Measurements from ENCODE around the gene TNRC18.
A peak's percentile ranks its signal among the peaks of the same experiment; 100 is the strongest.

TNRC18 gene

DNA sequence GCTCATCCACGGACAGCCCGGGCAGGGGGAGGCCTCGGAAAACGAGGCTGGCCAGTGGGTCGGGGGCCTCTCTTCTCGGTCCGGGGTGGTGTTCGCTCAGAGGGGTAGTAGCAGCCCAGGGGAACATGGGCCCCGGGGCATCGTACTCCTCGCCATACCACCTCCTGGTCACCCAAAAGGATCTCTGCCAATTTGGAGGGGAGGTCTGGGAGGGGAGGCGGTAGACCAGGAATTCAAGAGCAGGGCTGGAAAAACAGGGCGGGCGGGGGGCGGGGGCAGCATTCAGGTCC is 73.5 kb downstream of the TNRC18 start:
- Histone ChIP-seq H3K23ac (ENCODE audit: low read length) (no peak overlapping the region), H2BK5ac (ENCODE audit: low read depth, low read length, poor library complexity) (no peak overlapping the region), H4K91ac (ENCODE audit: low read depth, low read length) (no peak overlapping the region), H2AK5ac (ENCODE audit: low read length) (no peak overlapping the region), H3K27me3 (ENCODE audit: insufficient read depth, low read length) (no peaks in the 10 kb centered on the region), H4K12ac (ENCODE audit: low read depth, low read length) (no peak overlapping the region), H3K79me2 (ENCODE audit: control insufficient read depth, insufficient read depth, low read length, poor library complexity) (no peaks in the 10 kb centered on the region), H2AFZ (ENCODE audit: insufficient read depth, low read length, poor library complexity) (no peak overlapping the region), H3K4me1 (ENCODE audit: control insufficient read depth in 1 of 2, insufficient read depth in 2 of 2, low read length in 2 of 2) (peaks cover 21 to 30% of the 10 kb centered on the region in 2 experiments), H3K4me3 (ENCODE audit: low read depth, low read length) (no peak overlapping the region), H3K18ac (ENCODE audit: low read length) (no peak overlapping the region), H3K27ac (ENCODE audit: low read depth, low read length) (no peak overlapping the region), H3K9me3 (ENCODE audit: insufficient read depth, low read depth, low read length) (peaks cover 5% of the 10 kb centered on the region), H3K4ac (ENCODE audit: low read depth, low read length) (no peak overlapping the region), H3K4me2 (ENCODE audit: low read length) (peak overlapping the region; percentile 2), H3K9ac (ENCODE audit: low read length) (no peak overlapping the region), H4K8ac (ENCODE audit: low read depth, low read length) (no peak overlapping the region), H2BK12ac (ENCODE audit: low read length) (no peak overlapping the region), H3K79me1 (ENCODE audit: low read length) (peaks cover 2% of the 10 kb centered on the region), H3K14ac (ENCODE audit: low read length) (no peak overlapping the region), H2BK120ac (ENCODE audit: insufficient read depth, low read length, poor library complexity) (no peak overlapping the region), H3K36me3 (ENCODE audit: control insufficient read depth in 1 of 2, insufficient read depth in 2 of 2, low read length in 2 of 2) (peaks cover 26 to 35% of the 10 kb centered on the region in 2 experiments)
- no peak for DNase-seq
- no CpG with 5 or more reads among the region's 15 CpGs for WGBS (ENCODE audit: extremely low coverage, insufficient coverage, insufficient read length)

GRCh38 chr7:5349437-5350173 is 74.0 kb downstream of the TNRC18 start:
- no peak overlapping the region for H2BK120ac ChIP-seq (ENCODE audit: insufficient read depth, low read length, poor library complexity)
- H4K91ac ChIP-seq (ENCODE audit: low read depth, low read length), result no peak overlapping the region
- WGBS (ENCODE audit: extremely low coverage, insufficient coverage, insufficient read length), result no CpG with 5 or more reads among the region's 34 CpGs
- no peaks in the 10 kb centered on the region for H3K79me2 ChIP-seq (ENCODE audit: control insufficient read depth, insufficient read depth, low read length, poor library complexity)
- H2BK5ac ChIP-seq (ENCODE audit: low read depth, low read length, poor library complexity), result no peak overlapping the region
- H3K4me1 ChIP-seq (ENCODE audit: control insufficient read depth in 1 of 2, insufficient read depth in 2 of 2, low read length in 2 of 2), result peaks cover 19 to 27% of the 10 kb centered on the region in 2 experiments
- peaks cover 31 to 38% of the 10 kb centered on the region in 2 experiments for H3K36me3 ChIP-seq (ENCODE audit: control insufficient read depth in 1 of 2, insufficient read depth in 2 of 2, low read length in 2 of 2)
- peaks cover 9% of the 10 kb centered on the region for H3K9me3 ChIP-seq (ENCODE audit: insufficient read depth, low read depth, low read length)
- H3K14ac ChIP-seq (ENCODE audit: low read length), result no peak overlapping the region
- H3K18ac ChIP-seq (ENCODE audit: low read length), result no peak overlapping the region
- no peak overlapping the region for H3K23ac ChIP-seq (ENCODE audit: low read length)
- no peak overlapping the region for H3K4ac ChIP-seq (ENCODE audit: low read depth, low read length)
- no peak overlapping the region for H2BK12ac ChIP-seq (ENCODE audit: low read length)
- H2AFZ ChIP-seq (ENCODE audit: insufficient read depth, low read length, poor library complexity), result no peak overlapping the region
- no peak for DNase-seq
- H4K8ac ChIP-seq (ENCODE audit: low read depth, low read length), result no peak overlapping the region
- H3K4me3 ChIP-seq (ENCODE audit: low read depth, low read length), result no peak overlapping the region
- H3K4me2 ChIP-seq (ENCODE audit: low read length), result peak overlapping the region; percentile 18
- H4K12ac ChIP-seq (ENCODE audit: low read depth, low read length), result no peak overlapping the region
- H3K27me3 ChIP-seq (ENCODE audit: insufficient read depth, low read length), result no peaks in the 10 kb centered on the region
- H3K79me1 ChIP-seq (ENCODE audit: low read length), result peaks cover 2% of the 10 kb centered on the region
- no peak overlapping the region for H3K27ac ChIP-seq (ENCODE audit: low read depth, low read length)
- H3K9ac ChIP-seq (ENCODE audit: low read length), result no peak overlapping the region
- H2AK5ac ChIP-seq (ENCODE audit: low read length), result no peak overlapping the region

DNA sequence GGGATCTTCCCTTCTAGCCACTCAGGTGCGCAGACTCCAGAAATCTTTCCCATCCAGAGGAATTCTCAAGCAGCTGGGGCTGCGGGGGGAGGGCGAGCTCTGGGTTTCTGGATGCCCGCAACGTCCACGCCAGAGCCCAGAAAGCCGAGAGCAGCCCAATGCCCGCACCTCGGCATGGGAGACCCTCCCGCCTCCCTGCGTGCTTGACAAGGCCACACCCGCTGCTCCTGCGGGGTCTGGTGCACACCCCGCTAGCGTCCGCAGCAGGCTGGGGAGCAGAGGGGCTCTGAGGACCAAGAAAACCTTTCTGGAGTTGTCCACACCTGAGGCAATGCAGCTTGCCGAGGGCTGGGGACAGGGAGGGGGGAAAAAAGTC is 74.6 kb downstream of the TNRC18 start:
- Histone ChIP-seq H3K4ac (ENCODE audit: low read depth, low read length) (no peak overlapping the region), H3K4me2 (ENCODE audit: low read length) (peak overlapping the region; percentile 7), H3K4me3 (ENCODE audit: low read depth, low read length) (no peak overlapping the region), H2AK5ac (ENCODE audit: low read length) (no peak overlapping the region), H3K9me3 (ENCODE audit: insufficient read depth, low read depth, low read length) (peaks cover 15% of the 10 kb centered on the region), H4K8ac (ENCODE audit: low read depth, low read length) (no peak overlapping the region), H3K27me3 (ENCODE audit: insufficient read depth, low read length) (no peaks in the 10 kb centered on the region), H3K23ac (ENCODE audit: low read length) (no peak overlapping the region), H2BK120ac (ENCODE audit: insufficient read depth, low read length, poor library complexity) (no peak overlapping the region), H3K18ac (ENCODE audit: low read length) (peak overlapping the region; percentile 20), H3K14ac (ENCODE audit: low read length) (no peak overlapping the region), H2BK5ac (ENCODE audit: low read depth, low read length, poor library complexity) (no peak overlapping the region), H2AFZ (ENCODE audit: insufficient read depth, low read length, poor library complexity) (no peak overlapping the region), H2BK12ac (ENCODE audit: low read length) (no peak overlapping the region), H3K9ac (ENCODE audit: low read length) (no peak overlapping the region), H4K91ac (ENCODE audit: low read depth, low read length) (no peak overlapping the region), H3K4me1 (ENCODE audit: control insufficient read depth in 1 of 2, insufficient read depth in 2 of 2, low read length in 2 of 2) (peaks cover 15 to 22% of the 10 kb centered on the region in 2 experiments), H3K27ac (ENCODE audit: low read depth, low read length) (no peak overlapping the region), H4K12ac (ENCODE audit: low read depth, low read length) (no peak overlapping the region), H3K79me2 (ENCODE audit: control insufficient read depth, insufficient read depth, low read length, poor library complexity) (no peaks in the 10 kb centered on the region), H3K79me1 (ENCODE audit: low read length) (peaks cover 2% of the 10 kb centered on the region), H3K36me3 (ENCODE audit: control insufficient read depth in 1 of 2, insufficient read depth in 2 of 2, low read length in 2 of 2) (peaks cover 37 to 44% of the 10 kb centered on the region in 2 experiments)
- DNase-seq, result no peak
- no CpG with 5 or more reads among the region's 17 CpGs for WGBS (ENCODE audit: extremely low coverage, insufficient coverage, insufficient read length)

GRCh38 chr7:5348134-5349004 is 75.3 kb downstream of the TNRC18 start:
- Histone ChIP-seq H4K8ac (ENCODE audit: low read depth, low read length) (no peak overlapping the region), H2BK5ac (ENCODE audit: low read depth, low read length, poor library complexity) (no peak overlapping the region), H3K4me1 (ENCODE audit: control insufficient read depth in 1 of 2, insufficient read depth in 2 of 2, low read length in 2 of 2) (peaks cover 15 to 22% of the 10 kb centered on the region in 2 experiments), H3K9me3 (ENCODE audit: insufficient read depth, low read depth, low read length) (peaks cover 15% of the 10 kb centered on the region), H3K4me2 (ENCODE audit: low read length) (no peak overlapping the region), H4K12ac (ENCODE audit: low read depth, low read length) (no peak overlapping the region), H3K27me3 (ENCODE audit: insufficient read depth, low read length) (no peaks in the 10 kb centered on the region), H4K91ac (ENCODE audit: low read depth, low read length) (no peak overlapping the region), H3K36me3 (ENCODE audit: control insufficient read depth in 1 of 2, insufficient read depth in 2 of 2, low read length in 2 of 2) (peaks cover 37 to 47% of the 10 kb centered on the region in 2 experiments), H2BK12ac (ENCODE audit: low read length) (no peak overlapping the region), H2BK120ac (ENCODE audit: insufficient read depth, low read length, poor library complexity) (no peak overlapping the region), H2AFZ (ENCODE audit: insufficient read depth, low read length, poor library complexity) (no peak overlapping the region), H3K4ac (ENCODE audit: low read depth, low read length) (no peak overlapping the region), H3K79me1 (ENCODE audit: low read length) (peaks cover 2% of the 10 kb centered on the region), H3K23ac (ENCODE audit: low read length) (no peak overlapping the region), H3K79me2 (ENCODE audit: control insufficient read depth, insufficient read depth, low read length, poor library complexity) (no peaks in the 10 kb centered on the region), H3K4me3 (ENCODE audit: low read depth, low read length) (no peak overlapping the region), H3K14ac (ENCODE audit: low read length) (no peak overlapping the region), H3K18ac (ENCODE audit: low read length) (no peak overlapping the region), H3K9ac (ENCODE audit: low read length) (no peak overlapping the region), H3K27ac (ENCODE audit: low read depth, low read length) (no peak overlapping the region), H2AK5ac (ENCODE audit: low read length) (no peak overlapping the region)
- no CpG with 5 or more reads among the region's 21 CpGs for WGBS (ENCODE audit: extremely low coverage, insufficient coverage, insufficient read length)
- DNase-seq, result no peak
